Gastroesophageal sphincter (tissue), 3 donors: Measurements from ENCODE around the gene TAF1.

Experiments used
- POLR2AphosphoS5 ChIP-seq: sonication (generic); formaldehyde crosslinking; IDR thresholded peaks from one replicate; pipeline ENCODE4 v1.6.1; 2017; ENCODE audit warnings: antibody characterized with exemption
- TF ChIP-seq, protein P1 (sequence below), 4 experiments: fragments of 200-600 bp in 2 of 4; fragments of 450-650 bp in 2 of 4; sonication (generic) in 1 of 4; IDR thresholded peaks; one replicate each; pipeline ENCODE4 v1.5.1; 2017 to 2019; ENCODE audit warnings: antibody characterized with exemption in 4 of 4, mild to moderate bottlenecking in 2 of 4, moderate library complexity in 2 of 4

DNA sequence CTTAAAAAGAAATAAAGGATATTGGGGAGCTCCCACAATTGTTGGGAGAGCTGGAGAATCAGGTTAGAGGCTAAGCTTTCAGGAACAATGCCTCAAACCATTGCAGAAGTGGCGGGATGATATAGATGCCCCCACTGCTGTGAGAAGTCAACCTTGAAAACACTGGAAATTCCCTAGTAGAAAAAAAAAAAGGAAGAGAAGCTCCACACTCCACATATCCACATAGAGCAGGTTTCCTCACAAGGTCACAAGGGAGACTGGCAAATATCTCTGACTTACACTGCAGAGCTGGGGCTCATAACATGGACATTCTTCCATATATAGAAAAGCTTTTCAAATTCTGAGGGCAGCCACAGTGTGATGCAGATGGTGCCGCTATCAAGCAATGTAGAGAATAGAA lies 144.0 kb downstream of the TAF1 start:
- TF ChIP-seq, protein P1, sequence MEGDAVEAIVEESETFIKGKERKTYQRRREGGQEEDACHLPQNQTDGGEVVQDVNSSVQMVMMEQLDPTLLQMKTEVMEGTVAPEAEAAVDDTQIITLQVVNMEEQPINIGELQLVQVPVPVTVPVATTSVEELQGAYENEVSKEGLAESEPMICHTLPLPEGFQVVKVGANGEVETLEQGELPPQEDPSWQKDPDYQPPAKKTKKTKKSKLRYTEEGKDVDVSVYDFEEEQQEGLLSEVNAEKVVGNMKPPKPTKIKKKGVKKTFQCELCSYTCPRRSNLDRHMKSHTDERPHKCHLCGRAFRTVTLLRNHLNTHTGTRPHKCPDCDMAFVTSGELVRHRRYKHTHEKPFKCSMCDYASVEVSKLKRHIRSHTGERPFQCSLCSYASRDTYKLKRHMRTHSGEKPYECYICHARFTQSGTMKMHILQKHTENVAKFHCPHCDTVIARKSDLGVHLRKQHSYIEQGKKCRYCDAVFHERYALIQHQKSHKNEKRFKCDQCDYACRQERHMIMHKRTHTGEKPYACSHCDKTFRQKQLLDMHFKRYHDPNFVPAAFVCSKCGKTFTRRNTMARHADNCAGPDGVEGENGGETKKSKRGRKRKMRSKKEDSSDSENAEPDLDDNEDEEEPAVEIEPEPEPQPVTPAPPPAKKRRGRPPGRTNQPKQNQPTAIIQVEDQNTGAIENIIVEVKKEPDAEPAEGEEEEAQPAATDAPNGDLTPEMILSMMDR (IDR thresholded peaks at IDR 0.05) = no peak
- no peak for TF ChIP-seq POLR2AphosphoS5
